Astrocyte (in vitro differentiated cells and primary cell): ENCODE results near the gene STXBP2.

Experiments used
- EZH2 ChIP-seq: IDR thresholded peaks from 2 replicates; pipeline ENCODE4 v1.6.1; 2012; ENCODE audit warnings: mild to moderate bottlenecking, low read length, inconsistent platforms; ENCODE audit not compliant: insufficient read depth
- TF ChIP-seq, protein P1 (sequence below): IDR thresholded peaks from 2 replicates; pipeline ENCODE4 v1.5.1; 2011; ENCODE audit warnings: low read depth, mild to moderate bottlenecking, inconsistent platforms, low read length, moderate library complexity; ENCODE audit not compliant: insufficient read depth

DNA sequence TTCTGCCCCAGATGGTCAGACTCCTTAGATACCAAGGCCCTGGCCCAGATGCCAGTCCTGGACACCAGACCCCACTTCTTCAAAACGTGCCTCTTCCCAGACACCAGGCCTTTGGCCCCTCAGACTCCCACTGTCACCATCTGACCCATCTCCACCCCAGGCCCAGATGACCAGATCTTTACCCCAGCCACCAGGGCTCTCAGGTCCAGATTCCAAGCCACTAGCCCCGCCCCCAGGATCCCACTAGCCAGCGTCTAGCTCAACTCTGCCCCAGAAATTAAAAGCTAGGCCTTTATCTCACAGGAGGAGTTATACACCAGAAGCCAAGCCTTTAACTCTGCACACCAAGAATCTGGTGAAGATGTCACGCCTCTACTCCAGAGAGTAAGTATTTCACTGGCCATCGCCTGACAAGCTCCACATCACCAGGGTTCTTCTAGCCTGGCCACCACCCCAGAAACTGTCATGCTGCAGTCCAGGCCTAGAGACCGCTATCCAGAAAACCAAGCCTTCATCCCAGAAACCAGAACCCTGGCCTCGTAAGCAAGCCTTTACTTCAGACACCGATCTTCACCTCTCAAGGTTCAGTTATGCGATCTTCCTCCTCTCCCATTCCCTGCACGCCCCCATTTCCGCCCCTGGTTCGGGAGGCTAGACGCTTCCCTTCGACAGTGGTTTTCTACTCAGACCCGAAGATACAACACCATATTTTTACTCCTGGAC lies 8.2 kb upstream of the STXBP2 start:
- TF ChIP-seq, protein P1, sequence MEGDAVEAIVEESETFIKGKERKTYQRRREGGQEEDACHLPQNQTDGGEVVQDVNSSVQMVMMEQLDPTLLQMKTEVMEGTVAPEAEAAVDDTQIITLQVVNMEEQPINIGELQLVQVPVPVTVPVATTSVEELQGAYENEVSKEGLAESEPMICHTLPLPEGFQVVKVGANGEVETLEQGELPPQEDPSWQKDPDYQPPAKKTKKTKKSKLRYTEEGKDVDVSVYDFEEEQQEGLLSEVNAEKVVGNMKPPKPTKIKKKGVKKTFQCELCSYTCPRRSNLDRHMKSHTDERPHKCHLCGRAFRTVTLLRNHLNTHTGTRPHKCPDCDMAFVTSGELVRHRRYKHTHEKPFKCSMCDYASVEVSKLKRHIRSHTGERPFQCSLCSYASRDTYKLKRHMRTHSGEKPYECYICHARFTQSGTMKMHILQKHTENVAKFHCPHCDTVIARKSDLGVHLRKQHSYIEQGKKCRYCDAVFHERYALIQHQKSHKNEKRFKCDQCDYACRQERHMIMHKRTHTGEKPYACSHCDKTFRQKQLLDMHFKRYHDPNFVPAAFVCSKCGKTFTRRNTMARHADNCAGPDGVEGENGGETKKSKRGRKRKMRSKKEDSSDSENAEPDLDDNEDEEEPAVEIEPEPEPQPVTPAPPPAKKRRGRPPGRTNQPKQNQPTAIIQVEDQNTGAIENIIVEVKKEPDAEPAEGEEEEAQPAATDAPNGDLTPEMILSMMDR = no peak
- TF ChIP-seq EZH2 = no peak
